Measurements from ENCODE around the gene PCSK5. TPM values are rescaled to one million over a fixed set of nuclear protein-coding genes. Genes with fewer than 3 reads are reported as not detected.

Gene PCSK5
- total RNA-seq, 4 donors from 2014 or later, result 9.6 to 41.8 (median 15.1) TPM

DNA sequence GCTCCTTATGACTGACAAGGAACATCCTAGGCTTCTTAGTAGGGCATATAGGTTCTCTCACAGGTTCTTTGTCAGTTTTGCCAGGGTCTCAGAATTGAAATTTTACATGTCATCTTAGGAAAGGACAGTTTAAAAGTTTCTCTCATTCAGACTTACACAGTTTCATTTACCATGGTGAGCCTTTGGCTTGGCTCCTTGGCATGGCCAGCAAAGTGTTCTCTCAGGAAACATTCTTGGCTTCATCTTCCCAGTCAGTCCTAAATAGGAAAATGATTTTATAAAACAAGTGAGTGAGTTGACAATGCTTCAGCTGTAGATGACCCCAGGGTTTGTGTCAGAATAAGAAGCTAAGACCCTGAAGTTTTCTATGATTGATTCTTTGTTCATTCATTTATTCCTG lies 191.6 kb downstream of the PCSK5 start:
- intact Hi-C loops (cut with DNase I), result no loop called here
- H3K4me3 ChIP-seq (replicated peaks in 1 of 3), result no peak overlapping the region
- TF ChIP-seq, protein P1, sequence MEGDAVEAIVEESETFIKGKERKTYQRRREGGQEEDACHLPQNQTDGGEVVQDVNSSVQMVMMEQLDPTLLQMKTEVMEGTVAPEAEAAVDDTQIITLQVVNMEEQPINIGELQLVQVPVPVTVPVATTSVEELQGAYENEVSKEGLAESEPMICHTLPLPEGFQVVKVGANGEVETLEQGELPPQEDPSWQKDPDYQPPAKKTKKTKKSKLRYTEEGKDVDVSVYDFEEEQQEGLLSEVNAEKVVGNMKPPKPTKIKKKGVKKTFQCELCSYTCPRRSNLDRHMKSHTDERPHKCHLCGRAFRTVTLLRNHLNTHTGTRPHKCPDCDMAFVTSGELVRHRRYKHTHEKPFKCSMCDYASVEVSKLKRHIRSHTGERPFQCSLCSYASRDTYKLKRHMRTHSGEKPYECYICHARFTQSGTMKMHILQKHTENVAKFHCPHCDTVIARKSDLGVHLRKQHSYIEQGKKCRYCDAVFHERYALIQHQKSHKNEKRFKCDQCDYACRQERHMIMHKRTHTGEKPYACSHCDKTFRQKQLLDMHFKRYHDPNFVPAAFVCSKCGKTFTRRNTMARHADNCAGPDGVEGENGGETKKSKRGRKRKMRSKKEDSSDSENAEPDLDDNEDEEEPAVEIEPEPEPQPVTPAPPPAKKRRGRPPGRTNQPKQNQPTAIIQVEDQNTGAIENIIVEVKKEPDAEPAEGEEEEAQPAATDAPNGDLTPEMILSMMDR (IDR thresholded peaks at IDR 0.05), result no peak
- no peak for TF ChIP-seq POLR2A (IDR thresholded peaks at IDR 0.05)
- no peaks in the 10 kb centered on the region for H3K9me3 ChIP-seq
- H3K4me1 ChIP-seq, result no peaks in the 10 kb centered on the region
- H3K27ac ChIP-seq, result no peak overlapping the region
- H3K36me3 ChIP-seq, result no peaks in the 10 kb centered on the region
- no peaks in the 10 kb centered on the region for H3K27me3 ChIP-seq
- no peak for DNase-seq

DNA sequence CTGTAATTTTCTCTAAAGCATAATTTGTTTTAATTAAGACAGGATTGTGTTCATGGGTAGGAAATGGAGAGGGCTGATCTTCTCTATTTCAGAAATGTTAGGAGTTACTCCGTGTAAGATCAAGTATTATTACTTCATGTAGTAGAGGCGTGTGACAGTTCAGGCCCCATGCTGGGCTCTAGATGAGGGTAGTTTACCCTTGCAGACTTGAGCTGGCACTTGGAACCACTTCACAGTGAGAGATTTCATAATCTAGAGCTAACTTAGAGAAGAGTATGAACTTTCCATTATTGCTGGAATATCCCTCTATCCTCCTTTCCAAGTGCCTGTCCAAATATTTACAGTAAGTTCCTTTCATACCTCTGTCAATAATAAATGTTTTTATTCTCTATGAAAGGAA lies 195.1 kb downstream of the PCSK5 start:
- Histone ChIP-seq H3K36me3 (no peaks in the 10 kb centered on the region), H3K4me3 (replicated peaks in 1 of 3) (no peak overlapping the region), H3K4me1 (no peaks in the 10 kb centered on the region), H3K27ac (no peak overlapping the region), H3K27me3 (no peaks in the 10 kb centered on the region), H3K9me3 (no peaks in the 10 kb centered on the region)
- intact Hi-C loops (cut with DNase I), result no loop called here
- 75 to 76% methylated on average over 2 of the region's 2 CpGs for WGBS, 2 donors
- DNase-seq, result no peak
- no peak for TF ChIP-seq POLR2A (IDR thresholded peaks at IDR 0.05)
- TF ChIP-seq, protein P1 (IDR thresholded peaks at IDR 0.05), result no peak

DNA sequence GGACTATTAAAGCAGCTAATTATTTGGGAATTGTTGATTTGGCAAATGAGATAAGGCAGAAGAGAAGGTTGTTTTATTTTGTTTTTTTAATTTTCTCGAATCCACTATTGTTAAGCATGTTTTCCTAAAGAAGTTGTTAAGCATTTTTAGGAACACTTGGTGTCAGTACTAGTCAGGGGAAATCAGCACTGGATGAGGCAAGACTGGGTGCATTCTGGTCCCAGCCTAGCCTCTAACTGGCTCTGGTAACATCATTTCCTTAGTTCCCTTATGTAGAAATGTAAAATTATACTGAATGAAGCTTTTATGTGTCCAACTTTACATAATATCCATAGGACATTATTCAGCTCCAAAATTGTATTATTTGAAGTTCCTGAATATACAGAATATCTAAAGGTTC lies 196.1 kb downstream of the PCSK5 start:
- Histone ChIP-seq H3K4me3 (replicated peaks in 1 of 3) (no peak overlapping the region), H3K4me1 (no peaks in the 10 kb centered on the region), H3K27me3 (no peaks in the 10 kb centered on the region), H3K36me3 (no peaks in the 10 kb centered on the region), H3K27ac (no peak overlapping the region), H3K9me3 (no peaks in the 10 kb centered on the region)
- DNase-seq, result no peak
- intact Hi-C loops (cut with DNase I), result no loop called here
- whole genome bisulfite sequencing, 2 donors, result 70 to 76% methylated on average over 1 of the region's 1 CpG
- TF ChIP-seq, protein P1 (IDR thresholded peaks at IDR 0.05), result no peak
- TF ChIP-seq POLR2A (IDR thresholded peaks at IDR 0.05), result no peak

DNA sequence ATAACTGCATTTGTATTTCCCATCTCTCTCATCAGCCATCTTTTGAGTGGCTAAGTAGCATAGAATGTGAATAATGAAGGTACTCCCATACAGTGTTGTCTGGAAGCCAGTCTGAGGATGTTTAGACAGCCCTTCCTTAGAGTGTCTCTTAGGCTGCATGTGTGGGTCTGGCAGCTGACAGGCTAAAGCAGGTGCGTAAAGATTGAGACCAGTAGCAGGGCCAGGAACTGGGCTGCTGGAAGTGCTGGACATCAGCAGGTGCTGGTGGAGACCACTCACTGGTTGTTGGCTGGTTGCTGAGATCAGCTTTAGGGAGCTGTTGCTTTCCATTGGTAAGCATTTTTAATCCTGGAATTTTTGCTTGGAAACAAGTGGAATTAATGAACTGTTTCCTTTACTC lies 197.5 kb downstream of the PCSK5 start:
- 79 to 100% methylated on average over 1 of the region's 1 CpG for WGBS, 2 donors

DNA sequence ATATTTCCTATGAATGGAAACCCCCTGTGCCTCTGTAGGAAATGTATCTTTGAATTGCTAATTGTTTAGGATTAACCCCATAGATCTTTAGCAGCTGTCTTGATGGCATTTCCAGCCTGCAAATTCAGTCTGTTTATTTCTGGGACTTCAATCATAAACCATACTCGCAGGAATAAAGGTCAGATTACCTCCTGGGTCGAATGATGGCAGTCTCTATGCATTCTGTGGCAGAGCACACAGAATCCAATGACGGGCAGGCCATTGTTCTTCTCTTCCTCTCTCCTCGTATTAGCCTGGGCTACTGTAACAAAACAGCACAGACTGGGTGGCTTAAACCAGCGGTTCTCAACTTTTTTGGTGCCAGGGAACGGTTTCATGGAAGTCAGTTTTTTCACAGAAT lies 199.9 kb downstream of the PCSK5 start:
- no peak for DNase-seq
- intact Hi-C loops (cut with DNase I), result no loop called here
- WGBS, 2 donors, result 84 to 89% methylated on average over 6 of the region's 6 CpGs
- TF ChIP-seq POLR2A (IDR thresholded peaks at IDR 0.05), result no peak
- TF ChIP-seq, protein P1 (IDR thresholded peaks at IDR 0.05), result no peak
- Histone ChIP-seq H3K9me3 (no peaks in the 10 kb centered on the region), H3K4me3 (replicated peaks in 1 of 3) (no peak overlapping the region), H3K36me3 (no peaks in the 10 kb centered on the region), H3K27ac (no peak overlapping the region), H3K4me1 (no peaks in the 10 kb centered on the region), H3K27me3 (no peaks in the 10 kb centered on the region)

More for the DNA sequence above, 197.5 kb downstream of the PCSK5 start:
- Histone ChIP-seq H3K4me3 (replicated peaks in 1 of 3) (no peak overlapping the region), H3K27ac (no peak overlapping the region), H3K4me1 (no peaks in the 10 kb centered on the region), H3K27me3 (no peaks in the 10 kb centered on the region), H3K9me3 (no peaks in the 10 kb centered on the region), H3K36me3 (no peaks in the 10 kb centered on the region)
- intact Hi-C loops (cut with DNase I), result no loop called here
- DNase-seq, result no peak
- TF ChIP-seq, protein P1 (IDR thresholded peaks at IDR 0.05), result no peak
- TF ChIP-seq POLR2A (IDR thresholded peaks at IDR 0.05), result no peak
